Keratinocyte (primary cell): ENCODE measurements around the gene TP53RK. TPM values are rescaled to one million over a fixed set of nuclear protein-coding genes. Genes with fewer than 3 reads are reported as not detected.

Experiments
- DNase-seq: peaks from one replicate; pipeline ENCODE4 v3.0.0-alpha.2; 2011; ENCODE audit warnings: low read depth, missing footprints, low spot score
- FAIRE-seq: peaks from 2 replicates; lab custom pipeline; 2011; peaks lifted over from hg19 to GRCh38; lab: Jason Lieb, UNC
- H2AFZ ChIP-seq: 2 replicates; pipeline ENCODE4 v1.6.0; 2012; ENCODE audit warnings: low read length, control low read depth, inconsistent platforms; ENCODE audit not compliant: control insufficient read depth
- H3K27ac ChIP-seq: 2 replicates; pipeline ENCODE4 v1.5.1; 2011; ENCODE audit warnings: low read length; ENCODE audit not compliant: control insufficient read depth, insufficient read depth
- H3K27me3 ChIP-seq: 3 replicates; pipeline ENCODE4 v1.6.0; 2011; ENCODE audit warnings: low read length; ENCODE audit not compliant: control insufficient read depth, insufficient read depth; ENCODE audit errors: extremely low read depth
- H3K36me3 ChIP-seq, 2 experiments: 2 replicates in 1 of 2; 3 replicates in 1 of 2; pipeline ENCODE4 v1.5.1; 2011; ENCODE audit warnings: low read length in 2 of 2, mild to moderate bottlenecking in 1 of 2; ENCODE audit not compliant: control insufficient read depth in 2 of 2, insufficient read depth in 2 of 2; ENCODE audit errors: extremely low read depth in 1 of 2
- H3K4me1 ChIP-seq: 3 replicates; pipeline ENCODE4 v1.5.1; 2011; ENCODE audit warnings: low read length; ENCODE audit not compliant: control insufficient read depth, insufficient read depth; ENCODE audit errors: extremely low read depth
- H3K4me2 ChIP-seq: 3 replicates; pipeline ENCODE4 v1.6.0; 2011; ENCODE audit warnings: low read depth, low read length; ENCODE audit not compliant: control insufficient read depth, insufficient read depth; ENCODE audit errors: extremely low read depth
- H3K4me3 ChIP-seq, 3 experiments: fragments of 200-600 bp in 1 of 3; sonication (generic) in 1 of 3; 2 replicates in 2 of 3; 3 replicates in 1 of 3; pipeline ENCODE4 v1.5.1; 2011 to 2016; ENCODE audit warnings: low read length in 3 of 3, mild to moderate bottlenecking in 3 of 3, control low read depth in 2 of 3, inconsistent platforms in 1 of 3, low read depth in 1 of 3, mixed read lengths in 1 of 3, mixed run types in 1 of 3, moderate library complexity in 1 of 3; ENCODE audit not compliant: control insufficient read depth in 2 of 3, insufficient read depth in 2 of 3; ENCODE audit errors: extremely low read depth in 1 of 3
- H3K79me2 ChIP-seq: 2 replicates; pipeline ENCODE4 v1.6.0; 2012; ENCODE audit warnings: low read length; ENCODE audit not compliant: control insufficient read depth, insufficient read depth
- H3K9ac ChIP-seq: 3 replicates; pipeline ENCODE4 v1.6.0; 2011; ENCODE audit warnings: low read length; ENCODE audit not compliant: control insufficient read depth, insufficient read depth; ENCODE audit errors: extremely low read depth
- H3K9me1 ChIP-seq: 3 replicates; pipeline ENCODE4 v1.6.0; 2011; ENCODE audit warnings: low read length; ENCODE audit not compliant: control insufficient read depth, insufficient read depth; ENCODE audit errors: extremely low read depth
- H3K9me3 ChIP-seq: 2 replicates; pipeline ENCODE4 v1.5.1; 2012; ENCODE audit warnings: low read depth, low read length; ENCODE audit not compliant: control insufficient read depth
- H4K20me1 ChIP-seq: 3 replicates; pipeline ENCODE4 v1.6.0; 2011; ENCODE audit warnings: low read length; ENCODE audit not compliant: control insufficient read depth, insufficient read depth; ENCODE audit errors: extremely low read depth
- EZH2 ChIP-seq: IDR thresholded peaks from one replicate; pipeline ENCODE4 v1.6.1; 2012; ENCODE audit warnings: inconsistent platforms, mild to moderate bottlenecking, low read length, moderate library complexity
- dilution Hi-C: fragments of 300-500 bp; cut with MboI; formaldehyde crosslinking; loops from one replicate; pipeline ENCODE4 v1.7.0; 2020; ENCODE audit warnings: low sequenced_read_pairs; ENCODE audit not compliant: extremely low pct_ligation_motif_present
- polyA plus RNA-seq, 5 experiments: library from polyadenylated mRNA; depleted of rRNA in 3 of 5; stranded (reverse) in 3 of 5; stranded (forward) in 1 of 5; unstranded in 1 of 5; fragments of >200 nt; gene quantifications; 1 replicate in 1 of 5; 2 replicates in 3 of 5; 3 replicates in 1 of 5; pipeline versions ENCODE4 v1.2.1 to v1.2.3, GENCODE V29; 2011 to 2012; ENCODE audit warnings: missing spikeins in 2 of 5, low read depth in 1 of 5, low replicate concordance in 1 of 5
- TF ChIP-seq, protein P1 (sequence below), 3 experiments: IDR thresholded peaks in 1 of 3; conservative IDR thresholded peaks in 1 of 3; optimal IDR thresholded peaks in 1 of 3; 2 replicates in 2 of 3; 3 replicates in 1 of 3; pipeline versions ENCODE3 to v1.5.1; 2011; ENCODE audit warnings: low read length in 3 of 3, mild to moderate bottlenecking in 3 of 3, moderate library complexity in 2 of 3, control low read depth in 1 of 3, inconsistent platforms in 1 of 3; ENCODE audit not compliant: insufficient read depth in 2 of 3; ENCODE audit errors: extremely low read depth in 1 of 3

Gene TP53RK
- polyA plus RNA-seq, 1 donor (not counting 4 experiments of a cell fraction or from before 2014, with no cell fraction given): 15.9 TPM

- no peaks in the 10 kb centered on the region for H3K9me1 ChIP-seq
- H3K9ac ChIP-seq: no peak overlapping the region
- no peak for DNase-seq
Measured at GRCh38 chr20:46661659-46662058, 27.6 kb downstream of the TP53RK start.

DNA sequence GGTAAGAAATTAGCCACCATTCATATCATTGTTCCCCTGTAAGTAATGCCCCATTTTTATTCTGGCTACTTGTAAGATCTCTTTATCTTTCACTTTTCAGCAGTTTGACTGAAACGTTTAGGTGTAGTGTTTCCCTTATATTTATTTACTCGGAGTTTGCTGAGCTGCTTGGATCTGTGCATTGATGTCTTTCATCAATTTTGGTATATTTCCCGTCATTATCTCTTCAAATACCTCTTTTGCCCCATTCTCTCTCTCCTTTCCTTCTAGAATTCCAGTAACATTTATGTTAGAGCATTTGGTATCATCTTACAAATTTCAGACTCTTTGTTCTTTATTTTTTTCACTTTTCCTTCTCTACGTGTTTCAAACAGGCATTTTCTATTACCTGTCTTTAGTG lies 28.8 kb downstream of the TP53RK start:
- dilution Hi-C loops: no loop called here
- H2AFZ ChIP-seq: no peak overlapping the region
- no peak for FAIRE-seq

More at GRCh38 chr20:46661659-46662058, 27.6 kb downstream of the TP53RK start:
- no peak for FAIRE-seq
- H3K27me3 ChIP-seq: no peaks in the 10 kb centered on the region
- no peak overlapping the region for H3K27ac ChIP-seq
- no peaks in the 10 kb centered on the region for H3K79me2 ChIP-seq
- no peak overlapping the region for H3K4me2 ChIP-seq
- no peaks in the 10 kb centered on the region for H4K20me1 ChIP-seq
- peaks cover 0 to 1% of the 10 kb centered on the region in 2 experiments for H3K36me3 ChIP-seq
- dilution Hi-C loops: no loop called here
- no peaks in the 10 kb centered on the region for H3K4me1 ChIP-seq
- H3K9me3 ChIP-seq: no peaks in the 10 kb centered on the region
- no peak for TF ChIP-seq EZH2
- TF ChIP-seq, protein P1, sequence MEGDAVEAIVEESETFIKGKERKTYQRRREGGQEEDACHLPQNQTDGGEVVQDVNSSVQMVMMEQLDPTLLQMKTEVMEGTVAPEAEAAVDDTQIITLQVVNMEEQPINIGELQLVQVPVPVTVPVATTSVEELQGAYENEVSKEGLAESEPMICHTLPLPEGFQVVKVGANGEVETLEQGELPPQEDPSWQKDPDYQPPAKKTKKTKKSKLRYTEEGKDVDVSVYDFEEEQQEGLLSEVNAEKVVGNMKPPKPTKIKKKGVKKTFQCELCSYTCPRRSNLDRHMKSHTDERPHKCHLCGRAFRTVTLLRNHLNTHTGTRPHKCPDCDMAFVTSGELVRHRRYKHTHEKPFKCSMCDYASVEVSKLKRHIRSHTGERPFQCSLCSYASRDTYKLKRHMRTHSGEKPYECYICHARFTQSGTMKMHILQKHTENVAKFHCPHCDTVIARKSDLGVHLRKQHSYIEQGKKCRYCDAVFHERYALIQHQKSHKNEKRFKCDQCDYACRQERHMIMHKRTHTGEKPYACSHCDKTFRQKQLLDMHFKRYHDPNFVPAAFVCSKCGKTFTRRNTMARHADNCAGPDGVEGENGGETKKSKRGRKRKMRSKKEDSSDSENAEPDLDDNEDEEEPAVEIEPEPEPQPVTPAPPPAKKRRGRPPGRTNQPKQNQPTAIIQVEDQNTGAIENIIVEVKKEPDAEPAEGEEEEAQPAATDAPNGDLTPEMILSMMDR (optimal IDR thresholded peaks at IDR 0.05 in 1 of 3, IDR thresholded peaks at IDR 0.05 in 1 of 3, conservative IDR thresholded peaks at IDR 0.05 in 1 of 3; ENCODE audit: extremely low read depth in 1 of 3, insufficient read depth in 2 of 3, low read length in 3 of 3): no peak
- no peak overlapping the region for H2AFZ ChIP-seq
- no peak overlapping the region for H3K4me3 ChIP-seq

More for the DNA sequence above, 28.8 kb downstream of the TP53RK start:
- no peak overlapping the region for H3K9ac ChIP-seq
- H3K27me3 ChIP-seq: no peaks in the 10 kb centered on the region
- TF ChIP-seq, protein P1 (optimal IDR thresholded peaks at IDR 0.05 in 1 of 3, IDR thresholded peaks at IDR 0.05 in 1 of 3, conservative IDR thresholded peaks at IDR 0.05 in 1 of 3; ENCODE audit: extremely low read depth in 1 of 3, insufficient read depth in 2 of 3, low read length in 3 of 3): no peak
- no peak for TF ChIP-seq EZH2
- H3K4me2 ChIP-seq: no peak overlapping the region
- no peaks in the 10 kb centered on the region for H4K20me1 ChIP-seq
- H3K9me3 ChIP-seq: no peaks in the 10 kb centered on the region
- no peaks in the 10 kb centered on the region for H3K4me1 ChIP-seq
- DNase-seq: no peak
- no peak overlapping the region for H3K4me3 ChIP-seq
- H3K27ac ChIP-seq: no peak overlapping the region
- no peaks in the 10 kb centered on the region for H3K9me1 ChIP-seq
- no peaks in the 10 kb centered on the region for H3K36me3 ChIP-seq
- no peaks in the 10 kb centered on the region for H3K79me2 ChIP-seq
